Adipose tissue (tissue), 3 donors: ENCODE data around the gene VIP. TPM values are rescaled to one million over a fixed set of nuclear protein-coding genes. Genes with fewer than 3 reads are reported as not detected.
"Not testable (repeated sequence)": the region's sequence is repeated elsewhere in the genome, so short reads cannot be mapped to it uniquely, and the experiment has no call there.

ENCODE experiments used
- H3K27ac ChIP-seq: one replicate; pipeline ENCODE4 v1.5.1; 2013; ENCODE audit warnings: low read depth, low read length
- WGBS, 3 donors: extraction: QIAGEN DNeasy Blood & Tissue Kit; methylation state at CpG; one replicate each; pipeline ENCODE4 v1.1.7; 2013; 5-methylcytosine and 5-hydroxymethylcytosine counted together
- polyA plus RNA-seq, 3 donors: library from polyadenylated mRNA; stranded (reverse); fragments of 200-250 nt; gene quantifications; one replicate each; pipeline ENCODE4 v1.2.3, GENCODE V29; 2013
- donor health status: healthy with polysubstance abuse.
- donor health status: Bipolar disorder and iron deficiency.
- donor health status: healthy.

Gene VIP
- polyA plus RNA-seq, result 10 to 100 TPM in 1 of 3 donors, under 1 TPM in 2; 0.79 to 11.0 (median 0.81) TPM

- no peak within 1 kb of the TSS for H3K27ac ChIP-seq
- 4 to 19% (median 16%) methylated on average over 5 of the region's 5 CpGs for WGBS, 3 donors
These were observed at the start of gene VIP for GRCh38 chr6:152750694-152751093. VIP (plus strand) TSS chr6:152750797; CDS start chr6:152752178, 1,381 bp downstream.

GRCh38 chr6:152701081-152701862 lies 49.3 kb upstream of the VIP start:
- 22 to 37% (median 25%) methylated on average over 7 of the region's 7 CpGs for WGBS, 3 donors
- no peak overlapping the region for H3K27ac ChIP-seq

- WGBS, 3 donors, result 49 to 63% (median 56%) methylated on average over 4 of the region's 4 CpGs
- H3K27ac ChIP-seq, result no peak overlapping the region
These were observed 48.7 kb upstream of the VIP start for GRCh38 chr6:152701863-152702401.

GRCh38 chr6:152703750-152704149 lies 46.8 kb upstream of the VIP start:
- H3K27ac ChIP-seq, result not testable (repeated sequence)

GRCh38 chr6:152705327-152705726 lies 45.3 kb upstream of the VIP start:
- 70 to 78% (median 74%) methylated on average over 2 of the region's 2 CpGs for WGBS, 3 donors
- no peak overlapping the region for H3K27ac ChIP-seq

- WGBS, 3 donors, result 44 to 54% (median 49%) methylated on average over 3 of the region's 3 CpGs
- H3K27ac ChIP-seq, result no peak overlapping the region
These were observed 34.3 kb upstream of the VIP start for GRCh38 chr6:152716322-152716721.

GRCh38 chr6:152720974-152721373 lies 29.6 kb upstream of the VIP start:
- 55 to 62% (median 57%) methylated on average over 3 of the region's 3 CpGs for WGBS, 3 donors
- no peak overlapping the region for H3K27ac ChIP-seq

GRCh38 chr6:152721956-152722355 lies 28.6 kb upstream of the VIP start:
- WGBS, 3 donors, result 80 to 92% (median 91%) methylated on average over 4 of the region's 4 CpGs
- H3K27ac ChIP-seq, result no peak overlapping the region

GRCh38 chr6:152723398-152723797 lies 27.2 kb upstream of the VIP start:
- WGBS, 3 donors, result 40 to 49% (median 48%) methylated on average over 1 of the region's 1 CpG
- no peak overlapping the region for H3K27ac ChIP-seq

- WGBS, 3 donors, result 69 to 96% (median 79%) methylated on average over 4 of the region's 4 CpGs
- no peak overlapping the region for H3K27ac ChIP-seq
These were observed 24.3 kb upstream of the VIP start for GRCh38 chr6:152726313-152726712.

GRCh38 chr6:152727507-152727906 lies 23.1 kb upstream of the VIP start:
- H3K27ac ChIP-seq, result no peak overlapping the region
- 70 to 92% (median 83%) methylated on average over 3 of the region's 3 CpGs for WGBS, 3 donors

GRCh38 chr6:152734630-152735029 lies 16.0 kb upstream of the VIP start:
- no peak overlapping the region for H3K27ac ChIP-seq
- WGBS, 3 donors, result 57 to 84% (median 75%) methylated on average over 2 of the region's 2 CpGs

- WGBS, 3 donors, result 54 to 60% (median 59%) methylated on average over 2 of the region's 2 CpGs
These were observed 13.8 kb upstream of the VIP start for GRCh38 chr6:152736687-152737273.

GRCh38 chr6:152745509-152746171 lies 5.0 kb upstream of the VIP start:
- no peak overlapping the region for H3K27ac ChIP-seq
- WGBS, 3 donors, result 75 to 93% (median 79%) methylated on average over 4 of the region's 4 CpGs

More at GRCh38 chr6:152736687-152737273, 13.8 kb upstream of the VIP start:
- no peak overlapping the region for H3K27ac ChIP-seq

GRCh38 chr6:152746172-152746553 lies 4.4 kb upstream of the VIP start:
- WGBS, 3 donors, result 69 to 85% (median 74%) methylated on average over 2 of the region's 2 CpGs
- H3K27ac ChIP-seq, result no peak overlapping the region

GRCh38 chr6:152748843-152749242 lies 1.8 kb upstream of the VIP start:
- WGBS, 3 donors, result 34 to 56% (median 43%) methylated on average over 1 of the region's 1 CpG
- H3K27ac ChIP-seq, result no peak overlapping the region

- WGBS, 3 donors, result 41 to 81% (median 79%) methylated on average over 1 of the region's 1 CpG
- no peak overlapping the region for H3K27ac ChIP-seq
These were observed 1.3 kb upstream of the VIP start for GRCh38 chr6:152749336-152749735.

GRCh38 chr6:152765331-152765730 lies 14.7 kb downstream of the VIP start:
- WGBS, 3 donors, result 74 to 82% (median 81%) methylated on average over 3 of the region's 3 CpGs
- no peak overlapping the region for H3K27ac ChIP-seq

- WGBS, 3 donors, result 62 to 88% (median 85%) methylated on average over 7 of the region's 7 CpGs
- no peak overlapping the region for H3K27ac ChIP-seq
These were observed 18.6 kb downstream of the VIP start for GRCh38 chr6:152769159-152769558.
